ENCODE results near the gene S100A13. TPM values are rescaled to one million over a fixed set of nuclear protein-coding genes. Genes with fewer than 3 reads are reported as not detected.

Gene S100A13
- total and polyA plus RNA-seq, 10 of the 15 experiments (the other 5 are each of a cell fraction or from before 2014, with no cell fraction given) = 5.7 to 30.9 (median 9.1) TPM

DNA sequence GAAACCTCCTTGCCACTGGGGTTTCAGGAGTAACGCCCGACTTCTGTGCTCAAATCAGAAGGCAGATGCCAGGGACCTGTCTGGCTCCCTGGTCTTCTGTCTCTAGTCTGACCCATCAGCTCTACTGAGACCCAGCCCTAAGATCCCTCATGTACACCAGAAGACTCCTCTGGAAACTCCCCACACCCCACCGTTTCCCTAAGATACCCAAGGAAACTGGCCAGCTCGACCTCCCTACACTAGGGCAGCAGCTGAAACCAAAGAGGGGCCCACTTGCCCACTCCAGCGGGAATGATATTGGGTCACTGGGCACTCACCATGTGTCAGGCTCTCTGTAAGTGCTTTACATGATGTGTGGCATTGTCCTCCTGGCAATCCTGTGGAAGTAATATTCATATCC is 13.9 kb downstream of the S100A13 start:
- CTCF ChIA-PET = interaction anchor here (1.2 to 7.8 kb wide), 5 partner anchors 10 to 79 kb away, joined by 3 to 66 read pairs (median 5); partner anchors contain the start of genes S100A1 and S100A13
- RAD21 ChIA-PET (ENCODE audit: unreplicated experiment) = no interaction called here
- DNase-seq (ENCODE audit: low read depth, low spot score) (no peak), FAIRE-seq (no peak), ATAC-seq (no peak)
- BruUV-seq (replicated peaks) = no TSS peak
- WGBS (ENCODE audit: insufficient coverage, insufficient replicate concordance, low lambda C conversion rate, missing lambda C conversion rate) = 52% methylated on average over 5 of the region's 5 CpGs
- no peak overlapping the region for H3K4me2 ChIP-seq (ENCODE audit: control insufficient read depth, insufficient read depth)
- H3K79me2 ChIP-seq (ENCODE audit: control insufficient read depth, insufficient read depth, low read length) = no peaks in the 10 kb centered on the region
- H3K4me3 ChIP-seq = no peak overlapping the region
- no peaks in the 10 kb centered on the region for H3K9me3 ChIP-seq (replicated peaks; ENCODE audit: control insufficient read depth, insufficient read depth, low read length)
- no peak overlapping the region for H3K27ac ChIP-seq (ENCODE audit: control insufficient read depth, insufficient read depth)
- H3K36me3 ChIP-seq (ENCODE audit: control insufficient read depth in 2 of 2, insufficient read depth in 2 of 2, low read length in 1 of 2) = no peaks in the 10 kb centered on the region
- peaks cover 14% of the 10 kb centered on the region for H3K4me1 ChIP-seq (ENCODE audit: control insufficient read depth, insufficient read depth, low read length)
- H3K27me3 ChIP-seq (replicated peaks in 1 of 2; ENCODE audit: control insufficient read depth in 2 of 2, insufficient read depth in 2 of 2, low read length in 1 of 2) = no peaks in the 10 kb centered on the region
- TF ChIP-seq YY1 (IDR thresholded peaks at IDR 0.05; ENCODE audit: low read depth, low read length) = no peak
- TF ChIP-seq KAT2A (conservative IDR thresholded peaks at IDR 0.05; ENCODE audit: control insufficient read depth, low read depth, low read length) = no peak
- TF ChIP-seq GABPA (IDR thresholded peaks at IDR 0.05; ENCODE audit: low read depth) = no peak
- TF ChIP-seq SRF (IDR thresholded peaks at IDR 0.05; ENCODE audit: low read depth in 2 of 2, low read length in 2 of 2) = no peak
- no peak for TF ChIP-seq CBFB (IDR thresholded peaks at IDR 0.05; ENCODE audit: low read depth)
- TF ChIP-seq, protein P1, sequence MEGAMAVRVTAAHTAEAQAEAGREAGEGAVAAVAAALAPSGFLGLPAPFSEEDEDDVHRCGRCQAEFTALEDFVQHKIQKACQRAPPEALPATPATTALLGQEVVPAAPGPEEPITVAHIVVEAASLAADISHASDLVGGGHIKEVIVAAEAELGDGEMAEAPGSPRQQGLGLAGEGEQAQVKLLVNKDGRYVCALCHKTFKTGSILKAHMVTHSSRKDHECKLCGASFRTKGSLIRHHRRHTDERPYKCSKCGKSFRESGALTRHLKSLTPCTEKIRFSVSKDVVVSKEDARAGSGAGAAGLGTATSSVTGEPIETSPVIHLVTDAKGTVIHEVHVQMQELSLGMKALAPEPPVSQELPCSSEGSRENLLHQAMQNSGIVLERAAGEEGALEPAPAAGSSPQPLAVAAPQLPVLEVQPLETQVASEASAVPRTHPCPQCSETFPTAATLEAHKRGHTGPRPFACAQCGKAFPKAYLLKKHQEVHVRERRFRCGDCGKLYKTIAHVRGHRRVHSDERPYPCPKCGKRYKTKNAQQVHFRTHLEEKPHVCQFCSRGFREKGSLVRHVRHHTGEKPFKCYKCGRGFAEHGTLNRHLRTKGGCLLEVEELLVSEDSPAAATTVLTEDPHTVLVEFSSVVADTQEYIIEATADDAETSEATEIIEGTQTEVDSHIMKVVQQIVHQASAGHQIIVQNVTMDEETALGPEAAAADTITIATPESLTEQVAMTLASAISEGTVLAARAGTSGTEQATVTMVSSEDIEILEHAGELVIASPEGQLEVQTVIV (IDR thresholded peaks at IDR 0.05; ENCODE audit: borderline replicate concordance, partially characterized antibody) = no peak
- no peak for TF ChIP-seq SIN3A (IDR thresholded peaks at IDR 0.05; ENCODE audit: low read depth, low read length)
- TF ChIP-seq, protein P2, sequence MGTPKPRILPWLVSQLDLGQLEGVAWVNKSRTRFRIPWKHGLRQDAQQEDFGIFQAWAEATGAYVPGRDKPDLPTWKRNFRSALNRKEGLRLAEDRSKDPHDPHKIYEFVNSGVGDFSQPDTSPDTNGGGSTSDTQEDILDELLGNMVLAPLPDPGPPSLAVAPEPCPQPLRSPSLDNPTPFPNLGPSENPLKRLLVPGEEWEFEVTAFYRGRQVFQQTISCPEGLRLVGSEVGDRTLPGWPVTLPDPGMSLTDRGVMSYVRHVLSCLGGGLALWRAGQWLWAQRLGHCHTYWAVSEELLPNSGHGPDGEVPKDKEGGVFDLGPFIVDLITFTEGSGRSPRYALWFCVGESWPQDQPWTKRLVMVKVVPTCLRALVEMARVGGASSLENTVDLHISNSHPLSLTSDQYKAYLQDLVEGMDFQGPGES (IDR thresholded peaks at IDR 0.05) = no peak
- TF ChIP-seq RAD21 (IDR thresholded peaks at IDR 0.05; ENCODE audit: insufficient read depth, low read depth, low read length) = no peak
- no peak for TF ChIP-seq FOXM1 (IDR thresholded peaks at IDR 0.05; ENCODE audit: low read depth, low read length)
- no peak for TF ChIP-seq RCOR1 (conservative IDR thresholded peaks at IDR 0.05; ENCODE audit: low read depth, low read length)
- no peak overlapping the region for H2AFZ ChIP-seq (ENCODE audit: control insufficient read depth, low read depth, low read length)
- POLR2A ChIA-PET = interaction anchor here (0.5 to 1.7 kb wide), 3 partner anchors 13 to 51 kb away, joined by 3 to 5 read pairs (median 3); no protein-coding TSS in a partner anchor
- SMC1A ChIA-PET (ENCODE audit: uncharacterized antibody, unreplicated experiment) = interaction anchor here (1.2 kb wide), 1 partner anchor 103 kb away, joined by 3 read pairs; no protein-coding TSS in a partner anchor
- in situ Hi-C loops (cut with MboI) = no loop called here
- intact Hi-C loops (cut with micrococcal nuclease; ENCODE audit: unreplicated experiment) = no loop called here
- H4K20me1 ChIP-seq (ENCODE audit: control insufficient read depth, insufficient read depth) = no peaks in the 10 kb centered on the region
- H3K9ac ChIP-seq (ENCODE audit: control insufficient read depth, insufficient read depth, low read length) = no peak overlapping the region
